HG03575 (cell line): ENCODE data around the gene STARD3.

Experiments
- ATAC-seq: cut with Tn5 transposase; IDR thresholded peaks from one replicate; pipeline ENCODE4 v1.9.1; 2021; ENCODE audit not compliant: unreplicated experiment, insufficient number of reproducible peaks, low FRiP score; ENCODE audit errors: extremely low read depth

The STARD3 gene

DNA sequence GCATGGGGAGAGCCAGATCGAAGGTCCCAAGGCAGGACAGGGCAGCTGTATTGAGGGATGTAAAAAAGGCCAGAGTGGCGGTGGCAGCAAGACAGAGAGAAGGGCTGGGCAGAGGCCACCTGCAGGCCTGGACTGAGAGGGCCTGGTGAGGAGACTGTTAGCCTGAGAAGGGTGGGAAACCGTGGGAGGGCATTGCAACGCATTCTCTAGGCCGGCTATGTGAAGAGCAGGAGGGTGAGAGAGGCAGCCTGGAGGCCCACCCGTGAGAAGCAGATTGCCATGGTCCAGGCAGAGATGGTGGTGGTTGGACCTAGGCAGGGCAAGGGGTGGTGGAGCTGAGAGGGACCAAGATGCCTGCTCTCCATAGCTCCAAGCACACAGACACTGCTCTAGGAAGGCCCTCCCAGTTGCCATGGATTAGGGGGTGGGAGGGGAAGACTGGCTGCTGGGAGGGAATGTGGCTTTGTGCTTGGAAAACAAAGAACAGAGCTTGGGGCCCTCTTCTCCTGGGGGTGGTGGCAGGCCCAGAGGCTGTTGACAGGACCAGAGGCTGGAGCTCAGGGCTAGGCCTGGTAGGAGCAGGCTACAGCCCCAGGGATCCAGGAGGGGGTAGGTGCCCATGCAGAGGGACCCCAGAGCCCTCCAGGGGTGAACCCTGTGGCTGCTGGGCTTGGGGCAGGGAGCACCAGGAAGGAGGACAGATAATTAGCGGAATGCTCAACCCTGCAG is 15.8 kb downstream of the STARD3 start:
- ATAC-seq: no peak

- ATAC-seq: no peak
These were observed 16.3 kb downstream of the STARD3 start for GRCh38 chr17:39653316-39653661.

DNA sequence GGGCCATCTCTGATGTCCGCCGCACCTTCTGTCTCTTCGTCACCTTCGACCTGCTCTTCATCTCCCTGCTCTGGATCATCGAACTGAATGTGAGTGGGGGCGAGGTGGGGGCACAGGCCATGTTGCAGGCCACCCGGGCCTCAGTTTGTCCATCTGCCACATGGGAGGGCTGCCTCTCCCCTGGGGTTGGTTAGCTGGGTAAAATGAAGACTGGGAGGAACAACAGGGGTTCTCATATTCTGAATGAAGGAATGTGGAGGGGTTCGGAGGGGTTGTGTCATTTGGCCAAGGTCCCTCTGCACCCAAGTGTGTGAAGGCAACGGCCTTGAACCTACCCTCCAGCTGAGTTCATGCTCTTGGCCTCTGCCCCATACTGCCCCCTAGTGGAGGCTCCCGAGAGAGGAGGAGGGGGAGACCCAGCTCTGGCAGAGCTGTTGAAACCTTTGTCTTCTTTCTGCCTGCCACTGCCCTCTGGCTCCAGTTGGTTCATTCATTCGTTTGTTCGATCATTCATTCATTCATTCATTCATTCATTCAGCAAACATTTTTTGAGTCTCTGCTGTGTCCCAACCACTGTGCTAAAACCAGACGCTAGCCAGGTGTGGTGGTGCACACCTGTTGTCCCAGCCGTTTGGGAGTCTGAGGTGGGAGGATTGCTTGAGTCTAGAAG is 16.9 kb downstream of the STARD3 start:
- ATAC-seq: no peak

GRCh38 chr17:39655105-39655504 is 18.2 kb downstream of the STARD3 start:
- no peak for ATAC-seq

DNA sequence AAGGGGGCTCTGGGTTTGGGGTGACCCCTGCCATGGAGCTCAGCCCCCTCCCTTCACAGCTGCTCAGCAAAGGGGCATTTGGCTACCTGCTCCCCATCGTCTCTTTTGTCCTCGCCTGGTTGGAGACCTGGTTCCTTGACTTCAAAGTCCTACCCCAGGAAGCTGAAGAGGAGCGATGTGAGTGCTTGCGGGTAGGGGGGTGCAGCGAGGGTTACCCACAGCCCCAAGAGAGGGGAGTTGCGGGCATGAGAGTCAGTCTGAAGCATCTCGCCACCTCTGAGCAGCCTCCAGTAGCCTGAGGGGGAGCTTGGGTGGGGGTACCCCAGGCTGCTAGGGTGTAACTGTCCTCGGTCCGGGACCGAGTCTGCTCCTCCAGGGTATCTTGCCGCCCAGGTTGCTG is 21.4 kb downstream of the STARD3 start:
- no peak for ATAC-seq

GRCh38 chr17:39658760-39659159 is 21.8 kb downstream of the STARD3 start:
- ATAC-seq: no peak

DNA sequence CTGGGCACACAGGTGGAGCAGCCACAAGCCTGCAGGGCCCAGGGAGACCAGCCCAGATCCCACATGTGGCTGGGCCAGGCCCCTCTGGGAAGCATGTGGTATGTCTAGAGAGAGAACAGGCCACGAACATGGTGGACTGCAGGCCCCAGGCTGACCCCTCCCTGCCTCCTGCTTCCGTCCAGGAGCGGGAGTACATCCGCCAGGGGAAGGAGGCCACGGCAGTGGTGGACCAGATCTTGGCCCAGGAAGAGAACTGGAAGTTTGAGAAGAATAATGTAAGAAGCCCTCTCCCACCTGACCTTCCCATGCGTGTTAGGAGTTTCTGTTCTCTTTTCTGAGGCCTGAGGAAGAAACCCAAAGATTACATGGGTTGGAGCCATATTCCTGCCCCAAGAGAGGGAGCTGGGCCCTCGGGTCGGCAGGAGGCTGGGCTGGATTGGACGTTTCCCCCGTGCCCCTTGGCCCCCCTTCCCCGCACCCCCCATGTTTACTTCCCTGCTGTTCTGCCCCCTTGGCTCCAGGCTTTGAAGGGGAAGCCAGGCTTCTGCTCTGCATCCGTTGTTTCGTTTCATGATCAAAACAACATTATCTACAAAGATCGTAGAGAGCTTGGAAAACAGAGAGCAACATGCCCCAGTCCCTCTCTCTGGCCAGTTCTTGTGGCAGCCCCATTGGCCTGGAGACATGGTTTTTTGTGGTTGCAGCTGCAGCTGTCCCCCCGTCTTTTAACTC is 22.5 kb downstream of the STARD3 start:
- no peak for ATAC-seq

GRCh38 chr17:39660011-39660360 is 23.0 kb downstream of the STARD3 start:
- ATAC-seq: no peak

DNA sequence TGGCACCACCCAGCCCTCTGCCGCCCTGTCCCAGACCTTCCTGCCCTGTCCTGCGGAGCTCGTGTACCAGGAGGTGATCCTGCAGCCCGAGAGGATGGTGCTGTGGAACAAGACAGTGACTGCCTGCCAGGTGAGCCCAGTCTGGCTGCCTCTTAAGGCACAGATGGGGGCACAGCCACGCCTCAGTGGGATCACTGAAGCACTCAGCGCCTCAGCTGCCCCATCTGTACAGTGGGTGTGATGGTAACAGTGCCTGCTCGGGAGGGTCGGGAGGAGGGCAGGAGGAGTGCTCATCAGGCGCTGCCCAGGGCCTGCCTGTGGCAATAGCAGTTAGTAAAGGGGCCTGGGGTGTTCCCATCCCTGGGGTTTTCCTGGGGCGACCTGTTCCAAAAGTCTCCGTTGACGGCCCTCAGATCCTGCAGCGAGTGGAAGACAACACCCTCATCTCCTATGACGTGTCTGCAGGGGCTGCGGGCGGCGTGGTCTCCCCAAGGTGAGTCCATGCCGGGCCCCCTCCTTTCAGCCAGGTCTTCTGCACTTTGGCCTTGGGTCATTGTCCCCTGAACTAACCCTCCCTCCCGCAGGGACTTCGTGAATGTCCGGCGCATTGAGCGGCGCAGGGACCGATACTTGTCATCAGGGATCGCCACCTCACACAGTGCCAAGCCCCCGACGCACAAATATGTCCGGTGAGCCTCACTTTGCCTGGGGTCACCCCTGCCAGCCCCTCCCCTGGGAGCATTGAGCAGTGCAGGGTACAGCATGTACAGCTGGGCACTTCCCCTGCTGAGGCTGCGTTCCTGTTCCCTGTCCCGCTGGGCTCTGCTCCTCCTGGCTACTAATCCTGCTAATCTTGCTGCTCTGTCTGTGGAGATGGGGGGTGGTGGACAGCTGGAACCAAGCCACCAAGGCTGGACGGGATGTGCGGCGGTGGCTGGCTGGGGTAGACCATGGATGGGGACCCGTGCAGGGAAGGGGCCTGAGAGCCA is 23.7 kb downstream of the STARD3 start:
- ATAC-seq: no peak

DNA sequence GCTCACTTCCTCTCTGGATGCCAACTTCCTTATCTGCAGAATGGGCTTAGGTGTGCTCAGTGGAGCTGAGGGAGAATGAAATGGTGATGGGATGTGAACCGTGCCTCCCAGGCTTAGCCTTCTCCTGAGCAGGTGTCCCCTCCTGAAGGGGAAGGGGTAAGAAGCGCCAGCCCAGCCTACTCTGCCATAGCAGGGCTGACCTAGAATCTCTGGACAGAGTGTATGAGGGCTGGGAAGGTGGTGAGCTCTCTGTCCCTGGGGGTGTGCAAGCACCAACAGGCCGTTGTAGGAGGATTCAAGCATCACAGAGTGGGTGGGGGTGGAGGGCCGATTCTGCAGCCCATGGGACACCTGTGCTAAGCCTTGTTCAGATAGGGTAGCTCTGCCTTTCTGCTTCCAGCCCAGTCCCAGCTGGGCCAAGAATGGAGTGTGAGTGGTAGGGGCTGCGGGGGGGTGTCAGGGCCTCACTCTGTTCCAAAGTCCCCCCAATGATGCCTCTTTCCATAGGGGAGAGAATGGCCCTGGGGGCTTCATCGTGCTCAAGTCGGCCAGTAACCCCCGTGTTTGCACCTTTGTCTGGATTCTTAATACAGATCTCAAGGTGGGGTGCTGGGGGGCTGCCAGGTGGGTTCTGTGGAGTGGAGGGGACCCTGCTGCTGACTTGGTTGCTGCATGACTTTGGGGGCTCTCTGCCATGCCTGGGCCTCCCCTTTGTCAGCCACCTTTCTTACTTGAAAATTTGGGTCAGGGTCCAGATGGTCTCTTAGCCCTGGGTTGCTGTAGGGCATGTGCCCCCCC is 25.0 kb downstream of the STARD3 start:
- no peak for ATAC-seq

DNA sequence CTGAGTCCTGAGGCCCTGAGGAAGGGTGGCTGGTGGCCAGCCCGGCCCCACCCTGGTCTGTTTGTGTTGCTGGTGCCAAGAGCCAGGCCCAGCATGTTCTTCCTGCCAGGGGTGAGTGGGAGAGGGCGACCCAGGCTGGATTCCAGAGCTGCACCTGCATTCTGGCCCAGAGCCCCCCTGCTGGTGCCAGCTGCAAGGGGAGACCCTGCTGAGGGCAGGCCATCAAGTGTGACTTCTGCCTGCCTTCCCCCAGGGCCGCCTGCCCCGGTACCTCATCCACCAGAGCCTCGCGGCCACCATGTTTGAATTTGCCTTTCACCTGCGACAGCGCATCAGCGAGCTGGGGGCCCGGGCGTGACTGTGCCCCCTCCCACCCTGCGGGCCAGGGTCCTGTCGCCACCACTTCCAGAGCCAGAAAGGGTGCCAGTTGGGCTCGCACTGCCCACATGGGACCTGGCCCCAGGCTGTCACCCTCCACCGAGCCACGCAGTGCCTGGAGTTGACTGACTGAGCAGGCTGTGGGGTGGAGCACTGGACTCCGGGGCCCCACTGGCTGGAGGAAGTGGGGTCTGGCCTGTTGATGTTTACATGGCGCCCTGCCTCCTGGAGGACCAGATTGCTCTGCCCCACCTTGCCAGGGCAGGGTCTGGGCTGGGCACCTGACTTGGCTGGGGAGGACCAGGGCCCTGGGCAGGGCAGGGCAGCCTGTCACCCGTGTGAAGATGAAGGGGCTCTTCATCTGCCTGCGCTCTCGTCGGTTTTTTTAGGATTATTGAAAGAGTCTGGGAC is 25.8 kb downstream of the STARD3 start:
- no peak for ATAC-seq

GRCh38 chr17:39663340-39663687 is 26.4 kb downstream of the STARD3 start:
- no peak for ATAC-seq

- ATAC-seq: no peak
These were observed 27.0 kb downstream of the STARD3 start for GRCh38 chr17:39663688-39664580.

DNA sequence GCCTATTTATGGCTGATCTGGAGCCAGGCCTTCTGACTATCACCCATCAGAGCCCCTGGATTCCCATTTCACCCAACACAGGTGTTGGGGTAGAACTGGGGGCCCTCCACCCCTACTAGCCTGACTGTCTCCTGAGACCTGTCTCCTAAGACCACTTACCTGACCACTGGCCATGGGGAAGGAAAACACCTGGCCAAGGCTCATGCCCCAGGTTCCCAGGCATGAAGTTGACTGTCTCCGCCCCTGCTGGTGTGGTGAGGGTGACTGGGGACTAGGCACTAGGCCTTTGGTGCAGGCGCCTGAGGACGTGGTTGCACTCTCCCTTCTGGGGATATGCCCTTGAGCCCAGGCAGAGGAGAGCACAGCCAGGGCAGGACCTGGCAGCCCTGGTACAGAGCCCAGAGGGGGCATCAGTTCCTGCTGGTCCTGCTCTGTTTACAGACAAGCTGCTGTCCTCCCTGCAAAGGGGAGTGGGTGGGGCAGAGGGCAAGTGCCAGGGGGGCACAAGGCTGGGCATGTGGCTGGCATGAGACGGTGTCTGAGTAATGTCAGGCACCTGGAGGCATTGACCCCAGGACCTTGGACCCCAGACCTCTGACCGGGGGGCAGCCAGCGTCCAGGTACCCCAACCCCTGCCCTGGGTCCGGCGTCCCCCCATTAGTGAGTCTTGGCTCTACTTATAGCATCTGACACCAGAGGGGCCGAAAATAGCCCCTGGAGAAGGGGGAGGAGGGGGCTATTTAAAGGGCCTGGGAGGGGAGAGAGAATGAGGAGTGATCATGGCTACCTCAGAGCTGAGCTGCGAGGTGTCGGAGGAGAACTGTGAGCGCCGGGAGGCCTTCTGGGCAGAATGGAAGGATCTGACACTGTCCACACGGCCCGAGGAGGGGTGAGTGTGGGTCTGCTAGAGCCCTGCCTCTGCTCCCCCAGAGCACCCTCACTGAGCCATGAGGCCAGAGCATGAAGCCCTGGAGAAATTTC is 27.9 kb downstream of the STARD3 start, which contains the start of gene TCAP:
Gene TCAP (plus strand): TSS at position 769 of the 981 bp plus-strand sequence. CDS start 11 bp downstream, at position 780.
- ATAC-seq: no peak

DNA sequence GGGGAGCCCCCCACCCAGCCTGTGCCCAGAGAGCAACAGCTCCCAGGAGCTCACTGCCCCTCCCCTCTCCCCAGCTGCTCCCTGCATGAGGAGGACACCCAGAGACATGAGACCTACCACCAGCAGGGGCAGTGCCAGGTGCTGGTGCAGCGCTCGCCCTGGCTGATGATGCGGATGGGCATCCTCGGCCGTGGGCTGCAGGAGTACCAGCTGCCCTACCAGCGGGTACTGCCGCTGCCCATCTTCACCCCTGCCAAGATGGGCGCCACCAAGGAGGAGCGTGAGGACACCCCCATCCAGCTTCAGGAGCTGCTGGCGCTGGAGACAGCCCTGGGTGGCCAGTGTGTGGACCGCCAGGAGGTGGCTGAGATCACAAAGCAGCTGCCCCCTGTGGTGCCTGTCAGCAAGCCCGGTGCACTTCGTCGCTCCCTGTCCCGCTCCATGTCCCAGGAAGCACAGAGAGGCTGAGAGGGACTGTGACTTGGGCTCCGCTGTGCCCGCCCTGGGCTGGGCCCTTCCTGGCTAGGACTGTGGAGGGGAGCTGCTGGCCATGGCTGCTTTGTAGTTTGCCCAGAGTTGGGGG is 28.8 kb downstream of the STARD3 start:
- ATAC-seq: no peak
